MCF 10A (cell line): ENCODE results near the gene ATP2A1. TPM values are rescaled to one million over a fixed set of nuclear protein-coding genes. Genes with fewer than 3 reads are reported as not detected.

Source experiments
- BruUV-seq: library from RNA; stranded (reverse); fragments of 400-500 nt; replicated peaks from 2 replicates; lab custom pipeline; 2021; lab: Mats Ljungman, UMichigan
- CTCF ChIA-PET: fragments of 300-600 bp; sonication (Branson Sonifier 250); formaldehyde crosslinking; extraction: SDS; loops from one replicate; lab custom pipeline; 2021; ENCODE audit warnings: antibody characterized with exemption, inconsistent platforms; lab: Yijun Ruan, JAX
- POLR2A ChIA-PET: fragments of 300-600, 350-650 bp; sonication (Branson Sonifier 250); formaldehyde crosslinking; extraction: SDS; loops from one replicate; lab custom pipeline; 2020; ENCODE audit warnings: antibody characterized with exemption, inconsistent platforms; lab: Yijun Ruan, JAX
- DNase-seq: peaks from one replicate; pipeline ENCODE4 v3.0.0-alpha.2; 2018; ENCODE audit not compliant: unreplicated experiment
- H3K27ac Mint-ChIP-seq: one replicate; pipeline ENCODE4 v1.8.0; 2022; ENCODE audit warnings: mild to moderate bottlenecking, low read depth, mixed read lengths; ENCODE audit not compliant: unreplicated experiment
- H3K27me3 Mint-ChIP-seq: one replicate; pipeline ENCODE4 v1.8.0; 2022; ENCODE audit warnings: mixed read lengths; ENCODE audit not compliant: insufficient read depth, unreplicated experiment
- H3K36me3 Mint-ChIP-seq: one replicate; pipeline ENCODE4 v1.8.0; 2022; ENCODE audit warnings: mild to moderate bottlenecking, moderate library complexity, mixed read lengths; ENCODE audit not compliant: insufficient read depth, unreplicated experiment
- H3K4me1 Mint-ChIP-seq: one replicate; pipeline ENCODE4 v1.8.0; 2022; ENCODE audit warnings: mixed read lengths; ENCODE audit not compliant: insufficient read depth, unreplicated experiment
- H3K4me3 Mint-ChIP-seq: one replicate; pipeline ENCODE4 v1.8.0; 2022; ENCODE audit warnings: mild to moderate bottlenecking, moderate library complexity, mixed read lengths; ENCODE audit not compliant: unreplicated experiment
- H3K9me3 Mint-ChIP-seq: one replicate; pipeline ENCODE4 v1.8.0; 2022; ENCODE audit warnings: mixed read lengths; ENCODE audit not compliant: unreplicated experiment
- intact Hi-C: fragments of 100-400 bp; cut with micrococcal nuclease; formaldehyde crosslinking; loops from 2 replicates; pipeline ENCODE4 v1.14.1; 2022
- total RNA-seq: library from RNA; stranded (reverse); gene quantifications from 2 replicates; pipeline ENCODE4 v1.2.3, GENCODE V29; 2022
- TF ChIP-seq, protein P1 (sequence below): fragments of 200-600 bp; IDR thresholded peaks from one replicate; pipeline ENCODE4 v1.8.0; 2022; ENCODE audit warnings: antibody characterized with exemption, mild to moderate bottlenecking; ENCODE audit not compliant: unreplicated experiment

ATP2A1 gene
- total RNA-seq, 1 experiment from 2014 or later = 0.23 TPM

GRCh38 chr16:28859326-28859725 lies 19.0 kb upstream of the ATP2A1 start:
- H3K9me3 Mint-ChIP-seq = no peaks in the 10 kb centered on the region
- TF ChIP-seq, protein P1, sequence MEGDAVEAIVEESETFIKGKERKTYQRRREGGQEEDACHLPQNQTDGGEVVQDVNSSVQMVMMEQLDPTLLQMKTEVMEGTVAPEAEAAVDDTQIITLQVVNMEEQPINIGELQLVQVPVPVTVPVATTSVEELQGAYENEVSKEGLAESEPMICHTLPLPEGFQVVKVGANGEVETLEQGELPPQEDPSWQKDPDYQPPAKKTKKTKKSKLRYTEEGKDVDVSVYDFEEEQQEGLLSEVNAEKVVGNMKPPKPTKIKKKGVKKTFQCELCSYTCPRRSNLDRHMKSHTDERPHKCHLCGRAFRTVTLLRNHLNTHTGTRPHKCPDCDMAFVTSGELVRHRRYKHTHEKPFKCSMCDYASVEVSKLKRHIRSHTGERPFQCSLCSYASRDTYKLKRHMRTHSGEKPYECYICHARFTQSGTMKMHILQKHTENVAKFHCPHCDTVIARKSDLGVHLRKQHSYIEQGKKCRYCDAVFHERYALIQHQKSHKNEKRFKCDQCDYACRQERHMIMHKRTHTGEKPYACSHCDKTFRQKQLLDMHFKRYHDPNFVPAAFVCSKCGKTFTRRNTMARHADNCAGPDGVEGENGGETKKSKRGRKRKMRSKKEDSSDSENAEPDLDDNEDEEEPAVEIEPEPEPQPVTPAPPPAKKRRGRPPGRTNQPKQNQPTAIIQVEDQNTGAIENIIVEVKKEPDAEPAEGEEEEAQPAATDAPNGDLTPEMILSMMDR = no peak
- peaks cover 12% of the 10 kb centered on the region for H3K36me3 Mint-ChIP-seq
- H3K27me3 Mint-ChIP-seq = no peaks in the 10 kb centered on the region
- no TSS peak for BruUV-seq
- CTCF ChIA-PET = interaction anchor here (0.6 to 0.9 kb wide), 3 partner anchors 86 to 581 kb away, joined by 3 to 6 read pairs (median 3); no protein-coding TSS in a partner anchor
- H3K4me1 Mint-ChIP-seq = peaks cover 3% of the 10 kb centered on the region
- intact Hi-C loops = no loop called here
- no peak overlapping the region for H3K4me3 Mint-ChIP-seq
- no peak overlapping the region for H3K27ac Mint-ChIP-seq
- POLR2A ChIA-PET = interaction anchor here (1.2 to 4.2 kb wide), 5 partner anchors 10 to 89 kb away, joined by 4 to 33 read pairs (median 8); partner anchors contain the start of gene TUFM
- DNase-seq = no peak

- BruUV-seq = no TSS peak
These were observed 14.1 kb upstream of the ATP2A1 start for GRCh38 chr16:28863929-28864793.

GRCh38 chr16:28865001-28865688 lies 13.1 kb upstream of the ATP2A1 start:
- no TSS peak for BruUV-seq
- DNase-seq = no peak
- TF ChIP-seq, protein P1 = no peak
- H3K36me3 Mint-ChIP-seq = peaks cover 45% of the 10 kb centered on the region
- no peaks in the 10 kb centered on the region for H3K27me3 Mint-ChIP-seq
- peak overlapping the region; percentile 94 for H3K4me3 Mint-ChIP-seq
- peaks cover 14% of the 10 kb centered on the region for H3K4me1 Mint-ChIP-seq
- no peaks in the 10 kb centered on the region for H3K9me3 Mint-ChIP-seq
- H3K27ac Mint-ChIP-seq = no peak overlapping the region
- intact Hi-C loops = no loop called here
- ChIA-PET POLR2A (interaction anchor here (0.8 to 5.5 kb wide), 8 partner anchors 11 to 85 kb away, joined by 5 to 135 read pairs (median 16); partner anchors contain the start of genes ATXN2L, NFATC2IP, RABEP2 and TUFM), CTCF (interaction anchor here (0.5 to 2.5 kb wide), 8 partner anchors 8 to 82 kb away, joined by 3 to 10 read pairs (median 4); partner anchors contain the start of gene TUFM)

More at GRCh38 chr16:28863929-28864793, 14.1 kb upstream of the ATP2A1 start:
- CTCF ChIA-PET = interaction anchor here (0.6 to 2.5 kb wide), 7 partner anchors 9 to 83 kb away, joined by 3 to 10 read pairs (median 5); no protein-coding TSS in a partner anchor
- Mint-ChIP-seq H3K4me3 (peak overlapping the region; percentile 94), H3K27me3 (no peaks in the 10 kb centered on the region), H3K36me3 (peaks cover 38% of the 10 kb centered on the region), H3K4me1 (peaks cover 14% of the 10 kb centered on the region), H3K9me3 (no peaks in the 10 kb centered on the region), H3K27ac (peak overlapping the region; percentile 90)
- POLR2A ChIA-PET = interaction anchor here (0.7 to 5.5 kb wide), 16 partner anchors 8 to 1201 kb away, joined by 3 to 135 read pairs (median 7); partner anchors contain the start of genes ALDOA, ATXN2L, NFATC2IP and RABEP2
- TF ChIP-seq, protein P1 = no peak
- no peak for DNase-seq
- intact Hi-C loops = loop anchor here (1.0 to 5.0 kb wide), 2 partner anchors 38 to 83 kb away; no protein-coding TSS in a partner anchor
